Omental fat pad (tissue), 4 donors: ENCODE measurements around the gene RCAN1. TPM values are rescaled to one million over a fixed set of nuclear protein-coding genes. Genes with fewer than 3 reads are reported as not detected.

Experiments used
- ATAC-seq: fragments of 150-250 bp; one replicate; pipeline ENCODE4 v1.9.1; 2016; ENCODE audit warnings: mild to moderate bottlenecking, moderate library complexity; ENCODE audit not compliant: low FRiP score
- DNase-seq: peaks from one replicate; pipeline ENCODE4 v3.0.0-alpha.2; 2019; ENCODE audit warnings: low spot score
- total RNA-seq, 4 donors: library from RNA; depleted of rRNA; stranded (reverse); fragments of >200 nt; gene quantifications; one replicate each; pipeline ENCODE4 v1.1.0, GENCODE V29; 2016
- TF ChIP-seq, protein P1 (sequence below), 3 donors: fragments of 450-650 bp; IDR thresholded peaks; one replicate each; pipeline ENCODE4 v1.5.1; 2016 to 2017; ENCODE audit warnings: antibody characterized with exemption in 3 of 3, mild to moderate bottlenecking in 3 of 3, moderate library complexity in 2 of 3

RCAN1 gene
- total RNA-seq, 4 donors from 2014 or later, result 62.6 to 73.5 (median 68.7) TPM

DNA sequence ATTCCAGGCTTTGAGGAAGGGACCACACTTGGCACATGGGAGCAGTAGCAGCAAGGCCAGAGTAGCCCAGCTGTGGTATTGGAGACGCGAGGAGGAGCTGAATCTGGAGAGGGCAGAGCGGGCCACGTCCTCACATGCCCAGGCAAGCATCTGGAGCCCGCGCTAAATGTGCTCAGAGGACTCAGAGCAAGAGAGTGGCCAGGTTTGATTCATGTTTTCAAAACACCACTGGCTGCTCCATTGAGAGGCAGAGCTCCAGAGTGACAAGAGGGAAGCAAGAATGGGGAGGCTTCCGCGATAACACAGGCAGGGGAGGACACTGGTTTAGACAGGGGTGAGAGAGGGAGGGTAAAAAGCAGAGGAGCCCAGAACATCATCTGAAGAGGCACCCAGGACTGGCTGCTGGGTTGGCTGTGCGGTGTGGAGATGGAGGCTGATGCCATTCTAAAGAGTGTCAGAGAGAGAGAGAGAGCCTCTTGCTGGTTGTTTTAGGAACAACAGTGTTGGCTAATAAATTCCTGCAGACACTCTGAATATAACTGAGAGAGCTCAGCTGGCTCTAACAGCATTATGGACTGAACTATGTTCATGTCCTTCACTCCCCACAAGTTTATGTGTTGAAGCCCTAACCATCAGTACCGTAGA lies 32.3 kb downstream of the RCAN1 start:
- ATAC-seq, result no peak
- TF ChIP-seq, protein P1, sequence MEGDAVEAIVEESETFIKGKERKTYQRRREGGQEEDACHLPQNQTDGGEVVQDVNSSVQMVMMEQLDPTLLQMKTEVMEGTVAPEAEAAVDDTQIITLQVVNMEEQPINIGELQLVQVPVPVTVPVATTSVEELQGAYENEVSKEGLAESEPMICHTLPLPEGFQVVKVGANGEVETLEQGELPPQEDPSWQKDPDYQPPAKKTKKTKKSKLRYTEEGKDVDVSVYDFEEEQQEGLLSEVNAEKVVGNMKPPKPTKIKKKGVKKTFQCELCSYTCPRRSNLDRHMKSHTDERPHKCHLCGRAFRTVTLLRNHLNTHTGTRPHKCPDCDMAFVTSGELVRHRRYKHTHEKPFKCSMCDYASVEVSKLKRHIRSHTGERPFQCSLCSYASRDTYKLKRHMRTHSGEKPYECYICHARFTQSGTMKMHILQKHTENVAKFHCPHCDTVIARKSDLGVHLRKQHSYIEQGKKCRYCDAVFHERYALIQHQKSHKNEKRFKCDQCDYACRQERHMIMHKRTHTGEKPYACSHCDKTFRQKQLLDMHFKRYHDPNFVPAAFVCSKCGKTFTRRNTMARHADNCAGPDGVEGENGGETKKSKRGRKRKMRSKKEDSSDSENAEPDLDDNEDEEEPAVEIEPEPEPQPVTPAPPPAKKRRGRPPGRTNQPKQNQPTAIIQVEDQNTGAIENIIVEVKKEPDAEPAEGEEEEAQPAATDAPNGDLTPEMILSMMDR (IDR thresholded peaks at IDR 0.05), result no peak
- no peak for DNase-seq

DNA sequence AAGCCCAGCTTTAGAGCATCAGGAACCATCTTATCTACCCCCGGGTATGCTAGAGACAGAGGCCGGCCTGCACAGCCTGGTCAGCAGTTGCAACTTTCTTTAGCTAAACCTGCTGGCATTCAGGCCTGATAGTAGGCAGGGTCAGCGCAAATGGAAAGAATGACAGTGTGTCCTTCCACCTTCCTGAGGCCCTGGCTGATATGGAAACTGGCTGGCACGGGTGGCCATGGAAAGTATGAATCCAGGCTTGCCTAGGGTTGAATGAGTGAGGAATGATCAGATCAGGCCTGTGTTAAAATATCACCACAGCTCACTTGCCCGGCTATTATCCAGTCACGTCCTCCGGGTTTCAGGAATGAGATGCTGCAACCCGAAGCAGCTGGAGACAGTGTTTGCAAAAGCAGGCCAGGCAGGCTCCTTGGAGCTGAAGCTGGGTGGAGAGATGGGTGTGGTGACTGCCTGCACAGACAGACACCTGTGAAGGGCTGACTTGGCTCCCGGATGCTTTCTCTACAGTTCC lies 34.7 kb downstream of the RCAN1 start:
- TF ChIP-seq, protein P1 (IDR thresholded peaks at IDR 0.05), result no peak
- ATAC-seq (no peak), DNase-seq (no peak)

DNA sequence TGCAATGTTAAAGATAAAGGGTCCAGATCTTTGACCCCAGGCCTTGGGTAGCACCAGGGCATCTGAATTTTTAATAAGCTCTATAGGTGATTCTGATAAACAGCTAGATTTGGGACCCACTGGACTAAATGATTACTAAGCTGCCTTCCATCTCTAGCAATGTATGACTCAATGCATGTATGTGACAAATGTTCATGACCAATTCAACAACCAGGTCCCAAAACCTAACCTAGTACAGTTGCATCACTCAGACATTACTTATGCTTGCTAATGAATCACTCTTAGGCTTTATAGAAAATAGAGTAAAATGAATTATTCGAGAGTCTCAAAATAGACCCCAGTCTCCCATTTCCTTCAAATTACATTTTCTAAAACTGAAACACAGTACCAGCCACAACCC lies 35.5 kb downstream of the RCAN1 start:
- TF ChIP-seq, protein P1 (IDR thresholded peaks at IDR 0.05), result no peak
- no peak for DNase-seq
- ATAC-seq, result no peak

DNA sequence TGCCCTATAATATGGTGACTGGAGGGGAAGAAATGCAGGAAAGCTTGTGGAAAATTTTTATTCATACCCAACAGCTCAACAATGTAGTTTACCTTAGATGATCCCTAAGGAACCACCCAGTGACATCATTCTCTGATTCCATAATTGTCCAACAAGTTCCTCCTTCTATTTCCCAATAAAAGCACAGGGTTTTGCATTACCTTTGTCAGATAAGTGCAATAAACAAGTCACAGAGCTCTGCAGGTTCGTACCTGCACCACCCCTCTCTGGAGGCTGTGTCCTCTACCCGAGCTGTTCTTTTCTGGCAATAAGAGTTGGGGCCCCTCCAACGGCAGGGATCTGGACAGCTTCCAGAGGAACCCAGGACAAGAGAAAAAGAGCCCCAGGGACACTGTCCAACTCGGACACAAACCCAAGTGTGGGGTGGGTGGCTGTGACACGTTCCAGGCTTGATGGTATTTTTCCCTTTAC lies 38.8 kb downstream of the RCAN1 start:
- TF ChIP-seq, protein P1 (IDR thresholded peaks at IDR 0.05), result no peak
- DNase-seq (no peak), ATAC-seq (no peak)

DNA sequence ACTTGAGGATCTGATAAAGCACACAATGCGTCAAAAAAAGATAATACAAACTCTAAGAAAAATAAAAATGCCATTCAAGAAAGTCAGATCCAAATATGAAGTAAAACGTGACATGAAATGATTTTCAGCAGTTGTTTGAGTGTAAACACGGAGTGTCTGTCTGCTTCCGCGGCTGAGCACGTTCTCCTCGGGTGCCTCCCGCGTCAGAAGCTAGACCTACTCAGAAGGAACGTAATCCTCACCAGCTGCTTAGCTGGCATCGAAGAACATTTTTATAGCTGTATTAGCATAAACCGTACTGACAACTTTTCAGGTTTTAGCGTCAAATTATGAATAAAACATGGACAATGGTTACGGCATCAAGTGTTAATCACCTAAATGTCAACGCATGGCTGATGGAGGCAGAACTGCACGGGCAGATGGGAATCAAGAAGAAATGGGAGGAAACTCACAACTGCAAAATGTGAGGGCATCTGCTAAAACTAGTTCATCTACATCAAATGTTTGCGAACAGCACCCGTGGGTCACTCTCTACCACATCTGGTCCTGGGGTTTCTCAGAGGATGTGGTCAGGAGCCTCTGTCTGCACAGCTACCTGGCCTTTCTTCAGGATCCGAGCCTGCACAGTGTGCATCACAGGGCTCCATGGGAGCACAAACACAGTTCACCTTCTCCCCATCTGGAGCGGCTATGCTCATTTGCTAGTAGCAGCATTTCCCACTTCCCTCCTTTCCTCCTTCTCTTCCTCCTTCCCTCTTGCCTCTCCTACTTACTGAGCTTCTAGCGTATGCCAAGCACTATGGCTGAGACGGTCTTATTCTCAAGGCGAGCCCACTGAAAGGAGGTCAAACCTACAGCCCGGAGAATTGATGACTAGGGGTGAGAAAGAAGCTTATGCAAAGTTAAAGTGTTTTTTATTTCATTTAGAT lies 40.0 kb downstream of the RCAN1 start:
- ATAC-seq (no peak), DNase-seq (no peak)
- TF ChIP-seq, protein P1 (IDR thresholded peaks at IDR 0.05), result no peak

DNA sequence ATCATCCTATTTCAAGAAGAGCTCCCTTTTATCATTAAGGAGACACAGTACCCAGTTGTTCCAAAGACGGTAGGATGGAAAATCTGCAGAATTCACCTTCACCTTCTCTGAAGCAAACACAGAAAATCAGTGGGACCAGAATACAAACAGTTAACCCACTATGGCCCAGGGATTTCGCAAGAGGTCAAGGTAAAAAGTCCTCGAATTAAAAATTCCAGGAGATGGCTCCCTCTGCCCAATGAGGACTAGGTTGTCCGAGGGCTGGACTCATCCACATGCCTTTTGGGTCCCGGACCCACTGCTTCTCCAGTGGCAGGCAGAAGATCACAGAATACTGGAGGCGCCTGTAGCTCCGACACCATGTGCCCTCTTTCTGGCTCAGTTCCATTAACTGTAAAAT lies 42.9 kb downstream of the RCAN1 start:
- ATAC-seq, result no peak
- DNase-seq, result no peak
- TF ChIP-seq, protein P1 (IDR thresholded peaks at IDR 0.05), result no peak
